Coronary artery (tissue), 2 donors: ENCODE data around the gene MAP3K5.
"Not testable (repeated sequence)": the region's sequence is repeated elsewhere in the genome, so short reads cannot be mapped to it uniquely, and the experiment has no call there.

Source experiments
- DNase-seq: peaks from one replicate; pipeline ENCODE4 v3.0.0-alpha.2; 2017; ENCODE audit warnings: low spot score
- H3K27ac ChIP-seq, 2 donors: fragments of 200-600 bp; sonication (generic); one replicate each; pipeline ENCODE4 v1.5.1; 2016 to 2019
- H3K4me3 ChIP-seq: fragments of 200-600 bp; sonication (generic); 2 replicates; pipeline ENCODE4 v1.5.1; 2016; ENCODE audit warnings: mild to moderate bottlenecking, moderate library complexity
- TF ChIP-seq, protein P1 (sequence below): fragments of 200-600 bp; sonication (generic); IDR thresholded peaks from one replicate; pipeline ENCODE4 v1.5.1; 2019; ENCODE audit warnings: antibody characterized with exemption

Gene MAP3K5

DNA sequence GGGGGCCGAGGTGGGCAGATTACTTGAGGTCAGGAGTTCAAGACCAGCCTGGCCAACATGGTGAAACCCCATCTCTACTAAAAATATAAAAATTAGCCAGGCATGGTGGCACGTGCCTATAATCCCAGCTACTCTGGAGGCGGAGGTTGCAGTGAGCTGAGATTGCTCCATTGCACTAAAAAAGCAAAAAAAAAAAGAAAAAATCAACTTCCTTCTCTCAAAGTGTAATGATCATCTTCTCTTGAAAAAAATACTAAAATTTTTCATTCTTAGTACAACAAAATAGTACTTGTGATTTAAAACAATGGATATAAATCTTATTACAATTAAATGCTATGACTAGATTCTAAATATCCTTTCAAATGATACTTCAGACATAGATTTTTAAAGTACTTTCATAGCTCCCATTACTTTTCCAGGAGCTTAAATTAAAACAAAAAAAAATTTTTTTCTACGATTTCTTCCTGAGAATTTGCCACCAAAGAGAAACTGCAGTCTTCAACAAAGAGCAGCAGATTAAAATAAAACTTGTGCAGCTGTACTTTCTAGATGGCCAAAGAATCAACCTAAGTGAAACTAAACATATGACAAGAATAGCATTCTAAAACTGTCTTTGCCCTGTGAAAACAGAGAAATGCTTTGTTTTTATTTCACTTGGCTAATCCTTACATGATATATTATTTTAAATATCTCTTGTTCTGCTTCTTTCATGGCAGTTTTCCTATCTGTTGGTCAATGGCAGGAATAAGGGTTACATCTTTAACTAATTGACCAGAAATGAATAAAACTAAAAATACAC lies 75.2 kb downstream of the MAP3K5 start:
- peak overlapping the region; percentile 48 to 55 for H3K27ac ChIP-seq
- DNase-seq = no peak

DNA sequence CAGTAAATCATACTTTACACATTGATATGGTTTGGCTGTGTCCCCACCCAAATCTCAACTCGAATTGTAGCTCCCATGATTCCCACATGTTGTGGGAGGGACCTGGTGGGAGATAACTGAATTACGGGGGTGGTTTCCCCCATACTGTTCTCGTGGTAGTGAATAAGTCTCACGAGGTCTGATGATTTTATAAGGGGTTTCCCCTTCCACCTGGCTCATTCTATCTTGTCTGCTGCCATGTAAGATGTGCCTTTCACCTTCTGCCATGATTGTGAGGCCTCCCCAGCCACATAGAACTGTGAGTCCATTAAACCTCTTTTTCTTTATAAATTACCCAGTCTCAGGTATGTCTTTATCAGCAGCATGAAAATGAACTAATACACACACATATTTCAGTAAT lies 79.6 kb downstream of the MAP3K5 start:
- H3K27ac ChIP-seq, DNase-seq, H3K4me3 ChIP-seq: not testable (repeated sequence)

More for the DNA sequence above, 75.2 kb downstream of the MAP3K5 start:
- TF ChIP-seq, protein P1, sequence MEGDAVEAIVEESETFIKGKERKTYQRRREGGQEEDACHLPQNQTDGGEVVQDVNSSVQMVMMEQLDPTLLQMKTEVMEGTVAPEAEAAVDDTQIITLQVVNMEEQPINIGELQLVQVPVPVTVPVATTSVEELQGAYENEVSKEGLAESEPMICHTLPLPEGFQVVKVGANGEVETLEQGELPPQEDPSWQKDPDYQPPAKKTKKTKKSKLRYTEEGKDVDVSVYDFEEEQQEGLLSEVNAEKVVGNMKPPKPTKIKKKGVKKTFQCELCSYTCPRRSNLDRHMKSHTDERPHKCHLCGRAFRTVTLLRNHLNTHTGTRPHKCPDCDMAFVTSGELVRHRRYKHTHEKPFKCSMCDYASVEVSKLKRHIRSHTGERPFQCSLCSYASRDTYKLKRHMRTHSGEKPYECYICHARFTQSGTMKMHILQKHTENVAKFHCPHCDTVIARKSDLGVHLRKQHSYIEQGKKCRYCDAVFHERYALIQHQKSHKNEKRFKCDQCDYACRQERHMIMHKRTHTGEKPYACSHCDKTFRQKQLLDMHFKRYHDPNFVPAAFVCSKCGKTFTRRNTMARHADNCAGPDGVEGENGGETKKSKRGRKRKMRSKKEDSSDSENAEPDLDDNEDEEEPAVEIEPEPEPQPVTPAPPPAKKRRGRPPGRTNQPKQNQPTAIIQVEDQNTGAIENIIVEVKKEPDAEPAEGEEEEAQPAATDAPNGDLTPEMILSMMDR = no peak
- peak overlapping the region; percentile 17 for H3K4me3 ChIP-seq

DNA sequence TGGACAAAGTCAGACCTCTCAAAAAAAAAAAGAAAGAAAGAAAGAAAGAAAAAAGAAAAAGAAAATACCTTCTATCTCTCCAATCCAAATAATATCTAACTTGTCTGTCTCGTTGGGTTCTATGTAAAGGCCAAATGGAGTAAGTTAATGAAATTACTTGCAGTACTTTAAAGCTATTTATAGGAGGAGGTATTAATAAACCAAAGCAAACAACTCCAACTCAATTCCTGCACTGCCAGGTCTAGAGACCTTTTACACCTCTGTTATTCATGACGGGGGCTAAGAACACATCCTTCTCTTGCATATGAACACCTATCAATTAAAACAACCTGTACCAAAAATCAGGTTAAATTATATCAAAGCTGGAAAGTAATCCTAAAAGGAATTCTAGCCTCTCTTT lies 80.6 kb downstream of the MAP3K5 start:
- TF ChIP-seq, protein P1 = no peak
- Histone ChIP-seq H3K27ac (no peak overlapping the region), H3K4me3 (no peak overlapping the region)
- DNase-seq = no peak

DNA sequence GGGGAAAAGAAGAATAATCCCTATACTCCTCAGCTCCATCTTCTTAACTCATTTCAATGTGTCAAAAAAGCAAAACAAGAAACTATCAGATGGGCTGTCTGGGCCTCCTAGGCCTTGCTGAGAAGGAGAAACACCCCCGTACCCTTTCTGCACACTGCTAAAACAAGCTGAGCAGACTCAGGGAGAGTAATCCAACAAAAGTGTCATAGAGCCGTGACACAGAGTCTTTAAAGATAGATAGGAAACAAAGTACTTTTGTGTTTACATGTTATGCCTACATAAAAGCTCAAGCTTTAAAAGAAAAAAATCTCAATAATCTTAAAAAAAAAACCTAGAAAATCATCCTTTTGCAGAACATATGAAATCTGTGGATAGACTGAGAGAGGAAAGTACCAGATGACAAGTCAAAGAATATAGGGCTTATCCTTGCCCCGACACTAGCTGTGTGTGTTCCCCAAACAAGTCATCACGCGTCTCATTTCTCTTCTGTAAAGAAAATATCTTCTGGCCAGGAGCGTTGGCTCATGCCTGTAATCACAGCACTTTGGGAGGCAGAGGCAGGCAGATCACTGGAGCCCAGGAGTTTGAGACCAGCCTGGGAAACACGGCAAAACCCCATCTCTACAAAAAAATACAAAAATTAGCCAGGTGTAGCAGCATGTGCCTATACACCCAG lies 81.3 kb downstream of the MAP3K5 start:
- Histone ChIP-seq H3K27ac (no peak overlapping the region), H3K4me3 (no peak overlapping the region)
- no peak for DNase-seq
- TF ChIP-seq, protein P1 = no peak

DNA sequence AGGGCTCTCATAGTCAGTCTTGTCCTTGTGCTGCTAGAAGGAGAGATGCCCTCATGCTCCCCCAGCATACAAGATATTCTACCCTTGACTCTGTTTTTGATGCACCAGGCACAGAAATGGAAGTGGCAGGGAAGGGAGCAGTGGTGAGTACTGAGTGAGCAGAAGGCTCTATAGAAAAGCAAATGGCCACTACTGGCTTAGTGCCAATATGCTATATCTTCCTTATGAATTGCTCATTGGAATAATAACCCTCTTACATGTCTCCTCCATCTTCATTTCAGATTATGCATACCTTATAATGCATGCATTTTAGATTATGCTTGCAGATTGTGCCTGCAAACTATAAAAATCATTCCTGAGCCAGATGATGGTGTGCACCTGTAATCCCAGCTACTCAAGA lies 82.8 kb downstream of the MAP3K5 start:
- TF ChIP-seq, protein P1 = no peak
- Histone ChIP-seq H3K27ac (no peak overlapping the region), H3K4me3 (no peak overlapping the region)
- DNase-seq = no peak

DNA sequence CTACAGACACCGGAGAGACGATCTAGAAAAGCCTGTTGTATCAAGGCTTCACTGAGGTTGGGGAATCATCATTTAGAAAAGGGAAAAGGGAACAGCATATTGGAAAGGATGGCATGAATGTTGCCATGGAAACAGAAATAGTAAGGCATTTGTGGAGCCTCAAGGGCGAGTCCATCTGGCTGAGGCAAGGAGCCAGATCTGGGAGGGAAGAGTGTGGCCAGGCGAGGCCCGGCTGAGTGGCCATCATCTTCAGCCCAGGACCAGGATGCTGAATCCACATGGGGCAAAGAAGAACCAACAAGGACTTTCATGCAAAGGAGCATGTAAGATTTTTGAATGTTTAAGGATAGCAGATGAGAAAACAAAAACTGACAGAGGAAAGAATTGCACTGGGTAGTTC lies 85.8 kb downstream of the MAP3K5 start:
- H3K27ac ChIP-seq = no peak overlapping the region
- DNase-seq = no peak
- H3K4me3 ChIP-seq = no peak overlapping the region
- TF ChIP-seq, protein P1 = no peak

DNA sequence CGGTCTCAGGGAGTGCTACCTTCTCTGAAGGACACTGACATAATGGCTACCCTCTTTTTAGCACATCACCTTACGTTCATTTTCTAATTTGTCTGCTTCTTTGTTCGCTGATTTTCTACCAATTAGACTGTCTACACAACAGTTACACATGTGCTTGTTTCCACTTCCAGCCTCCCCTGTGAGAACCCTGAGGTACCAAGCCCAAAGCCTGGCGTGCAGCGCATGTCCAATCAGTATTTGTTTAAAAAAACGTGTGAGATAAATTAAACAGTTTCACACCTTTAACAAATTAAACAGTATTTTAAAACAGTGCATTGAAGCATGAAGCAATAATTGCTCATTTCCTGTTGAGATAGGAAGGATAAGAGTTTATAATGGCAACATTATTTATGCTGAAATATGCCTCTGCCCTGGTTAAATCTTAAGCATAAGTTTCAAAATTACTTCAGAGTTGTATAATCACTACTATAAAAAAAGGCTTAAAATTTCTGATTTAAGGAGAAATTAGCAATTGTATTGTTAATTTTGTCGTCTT lies 88.9 kb downstream of the MAP3K5 start:
- DNase-seq = no peak
- H3K27ac ChIP-seq = no peak overlapping the region
- H3K4me3 ChIP-seq = no peak overlapping the region
- TF ChIP-seq, protein P1 = no peak
